MCF 10A (cell line): Measurements from ENCODE around the gene TMEM243. TPM values are rescaled to one million over a fixed set of nuclear protein-coding genes. Genes with fewer than 3 reads are reported as not detected.

ENCODE experiments used
- BruUV-seq: library from RNA; stranded (reverse); fragments of 400-500 nt; replicated peaks from 2 replicates; lab custom pipeline; 2021; lab: Mats Ljungman, UMichigan
- CTCF ChIA-PET: fragments of 300-600 bp; sonication (Branson Sonifier 250); formaldehyde crosslinking; extraction: SDS; loops from one replicate; lab custom pipeline; 2021; ENCODE audit warnings: antibody characterized with exemption, inconsistent platforms; lab: Yijun Ruan, JAX
- POLR2A ChIA-PET: fragments of 300-600, 350-650 bp; sonication (Branson Sonifier 250); formaldehyde crosslinking; extraction: SDS; loops from one replicate; lab custom pipeline; 2020; ENCODE audit warnings: antibody characterized with exemption, inconsistent platforms; lab: Yijun Ruan, JAX
- DNase-seq: peaks from one replicate; pipeline ENCODE4 v3.0.0-alpha.2; 2018; ENCODE audit not compliant: unreplicated experiment
- H3K27ac Mint-ChIP-seq: one replicate; pipeline ENCODE4 v1.8.0; 2022; ENCODE audit warnings: mild to moderate bottlenecking, low read depth, mixed read lengths; ENCODE audit not compliant: unreplicated experiment
- H3K27me3 Mint-ChIP-seq: one replicate; pipeline ENCODE4 v1.8.0; 2022; ENCODE audit warnings: mixed read lengths; ENCODE audit not compliant: insufficient read depth, unreplicated experiment
- H3K36me3 Mint-ChIP-seq: one replicate; pipeline ENCODE4 v1.8.0; 2022; ENCODE audit warnings: mild to moderate bottlenecking, moderate library complexity, mixed read lengths; ENCODE audit not compliant: insufficient read depth, unreplicated experiment
- H3K4me1 Mint-ChIP-seq: one replicate; pipeline ENCODE4 v1.8.0; 2022; ENCODE audit warnings: mixed read lengths; ENCODE audit not compliant: insufficient read depth, unreplicated experiment
- H3K4me3 Mint-ChIP-seq: one replicate; pipeline ENCODE4 v1.8.0; 2022; ENCODE audit warnings: mild to moderate bottlenecking, moderate library complexity, mixed read lengths; ENCODE audit not compliant: unreplicated experiment
- H3K9me3 Mint-ChIP-seq: one replicate; pipeline ENCODE4 v1.8.0; 2022; ENCODE audit warnings: mixed read lengths; ENCODE audit not compliant: unreplicated experiment
- CTCF ChIP-seq: fragments of 200-600 bp; IDR thresholded peaks from one replicate; pipeline ENCODE4 v1.8.0; 2022; ENCODE audit warnings: antibody characterized with exemption, mild to moderate bottlenecking; ENCODE audit not compliant: unreplicated experiment
- intact Hi-C: fragments of 100-400 bp; cut with micrococcal nuclease; formaldehyde crosslinking; loops from 2 replicates; pipeline ENCODE4 v1.14.1; 2022
- total RNA-seq: library from RNA; stranded (reverse); gene quantifications from 2 replicates; pipeline ENCODE4 v1.2.3, GENCODE V29; 2022

The TMEM243 gene
- total RNA-seq, 1 experiment from 2014 or later, result 23.0 TPM

- TF ChIP-seq CTCF, result no peak
- no TSS peak for BruUV-seq
- DNase-seq, result no peak
- H3K27me3 Mint-ChIP-seq, result no peaks in the 10 kb centered on the region
- peaks cover 33% of the 10 kb centered on the region for H3K36me3 Mint-ChIP-seq
- POLR2A ChIA-PET, result interaction anchor here (1.0 to 2.8 kb wide), 5 partner anchors 11 to 49 kb away, joined by 3 to 15 read pairs (median 5); partner anchors contain the start of gene TMEM243
- no peaks in the 10 kb centered on the region for H3K4me1 Mint-ChIP-seq
- H3K27ac Mint-ChIP-seq, result no peak overlapping the region
- intact Hi-C loops, result no loop called here
- CTCF ChIA-PET, result interaction anchor here (0.7 kb wide), 3 partner anchors 19 to 724 kb away, joined by 3 to 4 read pairs (median 3); no protein-coding TSS in a partner anchor
- peaks cover 20% of the 10 kb centered on the region for H3K9me3 Mint-ChIP-seq
- H3K4me3 Mint-ChIP-seq, result no peak overlapping the region
Observed at GRCh38 chr7:87202705-87203104, 16.8 kb downstream of the TMEM243 start.

- Mint-ChIP-seq H3K9me3 (peaks cover 20% of the 10 kb centered on the region), H3K36me3 (peaks cover 38% of the 10 kb centered on the region), H3K4me3 (no peak overlapping the region), H3K27me3 (no peaks in the 10 kb centered on the region), H3K4me1 (no peaks in the 10 kb centered on the region), H3K27ac (no peak overlapping the region)
- BruUV-seq, result no TSS peak
- intact Hi-C loops, result no loop called here
- POLR2A ChIA-PET, result interaction anchor here (1.0 to 1.6 kb wide), 4 partner anchors 11 to 48 kb away, joined by 3 to 5 read pairs (median 4); no protein-coding TSS in a partner anchor
- TF ChIP-seq CTCF, result no peak
- no peak for DNase-seq
- CTCF ChIA-PET, result interaction anchor here (0.7 kb wide), 2 partner anchors 19 to 54 kb away, joined by 3 to 4 read pairs; no protein-coding TSS in a partner anchor
Observed at GRCh38 chr7:87202208-87202607, 17.3 kb downstream of the TMEM243 start.

- H3K4me1 Mint-ChIP-seq, result no peaks in the 10 kb centered on the region
- TF ChIP-seq CTCF, result no peak
- POLR2A ChIA-PET, result interaction anchor here (0.5 to 3.3 kb wide), 5 partner anchors 8 to 31 kb away, joined by 3 to 12 read pairs (median 3); partner anchors contain the start of gene TMEM243
- no TSS peak for BruUV-seq
- no peak for DNase-seq
- intact Hi-C loops, result no loop called here
- no peak overlapping the region for H3K27ac Mint-ChIP-seq
- no peaks in the 10 kb centered on the region for H3K27me3 Mint-ChIP-seq
- peaks cover 7% of the 10 kb centered on the region for H3K9me3 Mint-ChIP-seq
- no peak overlapping the region for H3K4me3 Mint-ChIP-seq
- CTCF ChIA-PET, result no interaction called here
- H3K36me3 Mint-ChIP-seq, result peaks cover 51% of the 10 kb centered on the region
Observed at GRCh38 chr7:87199700-87200450, 19.7 kb downstream of the TMEM243 start.

GRCh38 chr7:87199241-87199640, 20.3 kb downstream of the TMEM243 start:
- TF ChIP-seq CTCF, result no peak
- BruUV-seq, result no TSS peak
- Mint-ChIP-seq H3K4me1 (no peaks in the 10 kb centered on the region), H3K4me3 (no peak overlapping the region), H3K36me3 (peaks cover 58% of the 10 kb centered on the region), H3K27me3 (no peaks in the 10 kb centered on the region), H3K9me3 (peaks cover 7% of the 10 kb centered on the region), H3K27ac (no peak overlapping the region)
- ChIA-PET CTCF (no interaction called here), POLR2A (interaction anchor here (0.9 to 3.3 kb wide), 3 partner anchors 13 to 21 kb away, joined by 3 to 12 read pairs (median 10); partner anchors contain the start of gene TMEM243)
- intact Hi-C loops, result no loop called here
- no peak for DNase-seq
